GM19035 (cell line): ENCODE results near the gene STIM1.

ENCODE experiments used
- ATAC-seq: cut with Tn5 transposase; IDR thresholded peaks from one replicate; pipeline ENCODE4 v1.9.1; 2021; ENCODE audit not compliant: unreplicated experiment

STIM1 gene

DNA sequence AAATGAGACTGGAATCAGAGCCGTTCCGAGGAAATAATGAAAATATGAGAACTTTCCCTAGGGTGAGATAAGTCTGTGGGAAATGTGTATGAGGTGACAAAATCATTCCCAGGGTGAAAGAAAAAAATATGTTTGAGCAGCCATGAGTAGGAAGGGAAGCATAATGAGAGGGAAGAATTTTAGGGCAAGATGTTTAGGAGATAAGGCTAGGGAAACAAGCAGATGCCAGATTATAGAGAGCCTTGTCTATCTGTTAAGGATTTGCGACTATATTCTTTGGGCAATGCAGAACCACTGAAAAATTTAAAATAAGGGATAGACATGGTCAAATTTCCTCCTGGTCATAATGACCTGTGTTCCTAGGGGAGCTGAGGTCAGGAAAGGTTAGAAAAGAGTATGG lies 54.4 kb downstream of the STIM1 start:
- ATAC-seq, result no peak

DNA sequence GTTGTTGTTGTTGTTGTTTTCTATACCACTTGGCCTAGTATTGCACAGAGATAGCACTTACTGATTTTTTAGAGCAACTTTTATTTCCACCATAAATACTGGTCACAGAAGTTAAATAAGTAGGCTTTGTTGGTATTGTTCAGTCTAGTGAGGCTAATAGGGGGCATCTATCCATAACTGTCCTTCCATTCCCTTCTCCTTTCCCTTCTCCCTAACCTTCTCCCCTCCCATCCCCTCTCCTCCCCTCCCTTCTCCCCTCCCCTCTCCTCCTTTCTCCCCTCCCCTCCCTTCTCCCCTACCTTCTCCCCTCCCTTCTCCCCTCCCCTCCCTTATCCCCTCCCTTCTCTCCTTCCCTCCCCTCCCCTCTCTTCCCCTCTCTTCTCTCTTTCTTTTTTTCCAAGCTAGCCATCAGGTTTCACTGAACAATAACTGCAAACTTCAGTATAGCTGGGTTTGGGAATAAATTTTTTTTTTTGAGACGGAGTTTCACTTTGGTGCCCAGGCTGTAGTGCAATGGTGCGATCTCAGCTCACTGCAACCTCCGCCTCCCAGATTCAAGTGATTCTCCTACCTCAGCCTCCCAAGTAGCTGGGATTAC lies 56.5 kb downstream of the STIM1 start:
- ATAC-seq, result no peak

DNA sequence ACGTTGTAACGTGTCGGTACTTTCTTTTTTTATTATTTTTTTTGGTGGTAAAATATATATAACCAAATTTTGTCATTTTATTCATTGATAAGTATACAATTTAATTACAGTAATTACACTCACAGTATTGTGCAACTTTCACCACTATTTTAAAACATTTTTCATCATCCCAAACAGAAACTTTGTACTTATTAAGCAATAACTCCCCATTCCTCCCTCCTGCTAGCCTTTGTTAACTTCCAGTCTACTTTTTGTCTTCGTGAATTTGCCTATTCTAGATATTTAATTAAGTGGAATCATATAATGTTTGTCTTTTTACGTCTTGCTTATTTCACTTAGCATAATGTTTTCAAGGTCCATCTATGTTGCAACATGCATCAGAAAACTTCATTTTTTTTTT lies 58.5 kb downstream of the STIM1 start:
- no peak for ATAC-seq

DNA sequence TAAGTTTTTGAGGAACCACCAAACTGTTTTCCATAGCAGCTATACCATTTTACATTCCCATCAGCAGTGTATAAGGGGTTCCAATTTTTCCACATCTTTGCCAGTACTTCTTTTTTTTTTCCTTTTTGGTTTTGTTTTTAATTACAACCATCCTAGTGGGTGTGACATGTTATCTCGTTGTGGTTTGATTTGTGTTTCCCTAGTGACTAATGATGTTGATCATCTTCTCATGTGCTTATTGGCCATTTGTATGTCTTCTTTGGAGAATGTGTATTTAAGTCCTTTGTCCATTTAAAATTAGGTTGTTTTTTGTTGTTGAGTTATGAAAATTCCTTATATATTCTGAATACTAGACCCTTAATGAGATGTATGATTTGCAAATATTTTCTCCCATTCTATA lies 59.3 kb downstream of the STIM1 start:
- ATAC-seq, result no peak

DNA sequence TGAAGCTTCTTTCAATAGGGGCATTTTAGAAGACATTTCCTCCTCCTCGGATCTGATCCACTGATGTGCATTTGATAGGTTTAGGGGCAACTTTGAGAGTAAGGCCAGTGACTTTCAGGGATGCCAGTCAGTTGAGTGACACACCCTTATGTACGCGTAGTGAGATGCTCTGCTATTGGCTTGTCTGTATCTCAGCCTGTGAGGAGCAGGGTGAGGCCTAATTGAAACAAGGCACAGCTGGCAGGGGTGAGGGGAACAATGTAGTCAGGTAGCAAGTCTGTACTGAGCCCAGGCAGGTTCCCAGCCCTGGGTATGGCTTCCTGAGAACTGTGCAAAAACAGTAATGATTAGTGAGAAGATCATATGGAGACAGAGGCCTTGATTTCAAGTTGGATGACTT lies 61.5 kb downstream of the STIM1 start:
- ATAC-seq, result no peak

DNA sequence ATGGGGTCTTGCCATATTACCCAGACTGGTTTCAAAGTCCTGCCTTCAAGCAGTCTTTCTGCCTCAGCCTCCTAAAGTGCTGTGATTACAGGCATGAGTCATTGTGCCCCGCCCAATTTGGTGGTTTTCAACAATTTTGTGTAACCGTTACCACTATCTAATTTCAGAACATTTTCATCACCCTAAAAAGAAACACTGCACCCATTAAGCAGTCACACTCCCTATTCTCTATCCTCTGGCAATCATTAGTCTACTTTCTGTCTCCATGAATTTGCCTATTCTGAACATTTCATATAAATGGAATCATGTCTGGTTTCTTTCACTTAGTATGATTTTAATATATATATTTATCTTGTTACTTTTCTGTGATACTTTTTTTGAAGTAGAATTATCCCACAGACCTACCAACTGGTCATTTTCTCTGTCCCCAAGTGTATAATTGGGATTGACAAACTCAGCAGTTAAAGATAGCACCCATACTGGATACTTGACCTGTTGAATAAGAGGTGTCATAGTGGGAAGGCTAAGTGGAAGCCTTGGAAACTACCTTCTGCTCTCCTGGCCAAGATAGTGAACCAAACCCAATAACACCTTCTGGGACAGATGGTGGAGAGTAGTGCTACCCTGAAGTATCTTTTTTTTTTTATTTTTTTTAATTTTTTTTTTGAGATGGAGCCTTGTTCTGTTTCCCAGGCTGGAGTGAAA lies 64.8 kb downstream of the STIM1 start:
- peak; percentile 63 for ATAC-seq

DNA sequence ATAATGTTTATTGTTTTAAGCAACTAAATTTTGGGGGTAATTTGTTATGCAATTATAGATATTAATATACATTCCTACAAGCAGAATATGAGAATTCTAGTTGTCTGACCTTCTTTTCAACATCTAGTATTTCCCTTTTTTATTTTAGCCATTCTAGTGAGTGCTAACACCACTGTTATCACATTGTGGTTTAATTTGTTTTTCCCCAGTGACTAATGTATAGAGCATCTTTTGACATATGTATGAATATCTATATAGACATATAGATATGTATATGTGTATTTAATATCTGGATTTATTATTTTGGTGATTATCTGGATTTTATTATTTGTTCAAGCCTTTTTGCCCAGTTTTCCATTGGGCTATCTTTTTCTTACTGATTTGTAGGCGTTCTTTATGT lies 66.6 kb downstream of the STIM1 start:
- ATAC-seq, result no peak

DNA sequence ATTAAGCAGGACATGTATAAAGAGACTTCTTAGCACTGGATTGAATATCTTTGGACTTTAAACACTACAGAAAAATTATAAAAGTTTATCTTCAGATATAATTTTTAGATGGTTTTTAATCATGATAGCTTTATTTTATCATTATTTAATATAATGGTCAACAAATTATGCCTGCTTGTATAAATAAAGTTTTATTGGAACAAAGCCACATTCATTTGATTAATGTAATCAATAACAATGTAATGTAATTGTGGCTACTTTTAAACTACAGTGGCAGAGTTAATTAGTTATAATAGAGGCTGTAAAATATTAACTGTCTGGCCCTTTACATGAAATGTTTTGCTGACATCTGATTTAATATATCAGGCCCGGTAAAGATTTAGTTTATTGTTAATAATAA lies 70.0 kb downstream of the STIM1 start:
- no peak for ATAC-seq

DNA sequence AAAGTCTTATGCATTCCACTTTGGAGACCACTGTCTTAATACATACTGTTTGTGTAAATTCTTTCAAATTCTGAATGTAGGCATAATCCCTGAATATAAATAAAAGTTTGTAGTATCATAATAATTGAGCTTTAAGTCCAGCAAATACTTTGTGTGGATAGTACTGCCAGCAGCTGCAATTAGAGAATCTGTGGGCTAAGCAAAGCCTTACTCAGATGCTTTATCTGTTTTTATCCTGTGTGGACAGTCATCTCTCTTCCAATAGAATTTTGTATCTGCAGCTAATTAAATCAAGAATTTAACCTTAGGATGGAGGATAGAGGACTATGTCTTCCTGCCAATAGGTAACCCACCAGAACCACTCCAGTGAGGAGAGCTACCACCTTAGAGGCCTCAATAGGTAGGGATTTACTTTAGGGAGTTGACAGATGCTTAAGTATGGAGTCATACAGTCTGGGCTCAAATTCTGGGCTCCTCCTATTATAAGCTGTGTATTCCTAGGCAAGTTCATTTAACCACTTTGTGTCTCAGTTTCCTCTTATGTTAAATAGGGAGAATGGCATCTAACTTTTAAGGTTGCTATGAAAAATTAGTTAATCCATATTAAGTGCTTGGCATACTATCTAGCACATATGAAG lies 71.1 kb downstream of the STIM1 start:
- ATAC-seq, result no peak

DNA sequence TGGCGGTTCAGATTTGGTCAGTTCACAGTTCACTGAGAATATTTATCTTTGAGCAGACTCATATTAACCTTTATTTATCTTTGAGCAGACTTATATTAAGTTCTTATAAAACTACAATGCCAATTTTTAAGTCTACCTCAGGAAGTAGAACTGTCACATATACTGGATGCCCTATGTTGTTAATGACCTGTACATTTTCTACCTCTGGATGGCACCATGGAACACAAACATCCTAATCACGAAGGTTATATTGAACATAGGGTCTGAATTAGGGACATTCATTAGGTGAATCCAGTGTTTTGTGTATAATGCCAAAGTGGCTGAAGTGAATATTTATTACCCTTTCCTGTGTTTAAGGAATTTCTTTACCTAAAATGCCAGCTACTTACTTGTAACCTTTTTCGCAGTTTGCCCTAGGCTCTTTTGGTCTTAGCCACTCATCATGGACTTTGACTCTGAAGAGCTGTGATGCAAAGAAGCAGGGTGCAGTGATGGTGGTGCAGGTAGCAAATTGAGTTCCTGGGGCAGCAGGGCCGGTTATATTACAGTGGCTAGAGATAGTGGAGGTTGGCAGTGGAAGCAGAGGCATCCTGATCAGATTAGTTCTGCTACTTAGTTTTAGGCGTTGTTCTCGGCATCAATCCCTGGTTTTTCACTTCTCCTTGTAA lies 71.8 kb downstream of the STIM1 start:
- ATAC-seq, result no peak

DNA sequence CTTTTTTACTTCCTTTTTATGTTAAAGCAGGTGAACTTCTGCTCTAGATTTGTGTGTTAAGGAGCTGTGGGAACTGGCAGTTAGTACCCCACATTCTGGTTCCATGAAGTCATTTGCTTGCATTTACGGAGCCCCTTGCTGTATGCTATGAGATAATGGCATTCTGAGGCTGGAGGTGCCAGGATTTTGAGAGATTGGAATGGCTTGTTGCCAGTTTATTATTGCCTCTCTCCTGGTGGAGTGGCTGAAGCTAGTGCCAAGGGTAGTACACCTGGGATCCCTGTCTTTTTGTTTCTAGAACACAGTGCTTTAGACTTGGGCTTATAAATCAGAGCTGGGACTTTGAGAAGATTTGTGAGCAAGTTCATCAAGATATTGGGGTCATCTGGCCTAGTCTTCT lies 73.8 kb downstream of the STIM1 start:
- ATAC-seq, result no peak

DNA sequence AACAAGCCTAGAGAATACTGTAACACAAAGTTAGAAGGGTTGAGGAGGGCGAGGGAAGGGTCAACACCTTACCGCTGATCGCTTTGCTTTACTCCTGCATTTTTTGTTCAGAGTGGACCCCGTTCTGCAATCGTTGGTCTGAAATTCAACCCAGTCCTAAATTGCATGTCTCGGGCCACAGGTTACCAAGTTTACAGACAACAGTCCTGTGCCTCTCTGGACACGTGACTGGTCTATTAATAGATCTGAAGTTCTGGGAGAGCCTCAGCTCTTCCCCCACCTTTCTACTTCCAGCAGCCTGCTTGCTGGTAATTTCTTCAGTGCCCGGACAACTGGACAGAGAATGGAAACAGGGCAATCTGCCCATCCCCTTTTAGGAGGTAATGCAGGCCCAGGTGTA lies 74.2 kb downstream of the STIM1 start:
- ATAC-seq, result no peak

DNA sequence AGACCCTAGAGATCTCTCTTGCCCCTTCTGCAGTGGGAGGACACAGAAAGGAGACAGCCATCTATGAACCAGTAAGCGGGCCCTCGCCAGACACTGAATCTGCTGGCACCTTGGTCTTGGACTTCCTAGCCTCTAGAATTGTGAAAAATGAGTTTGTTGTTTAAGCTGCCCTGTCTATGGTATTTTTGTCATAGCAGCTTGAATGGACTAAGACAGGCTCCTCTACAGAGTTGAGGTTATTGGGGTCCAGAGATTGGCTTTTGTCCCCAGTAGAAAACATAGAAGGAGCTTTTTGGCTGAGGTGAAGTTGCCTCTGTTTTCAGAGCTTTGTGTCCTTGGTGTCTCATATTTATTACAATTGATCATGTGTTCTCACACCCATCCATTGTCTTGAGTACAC lies 77.2 kb downstream of the STIM1 start:
- ATAC-seq, result no peak

DNA sequence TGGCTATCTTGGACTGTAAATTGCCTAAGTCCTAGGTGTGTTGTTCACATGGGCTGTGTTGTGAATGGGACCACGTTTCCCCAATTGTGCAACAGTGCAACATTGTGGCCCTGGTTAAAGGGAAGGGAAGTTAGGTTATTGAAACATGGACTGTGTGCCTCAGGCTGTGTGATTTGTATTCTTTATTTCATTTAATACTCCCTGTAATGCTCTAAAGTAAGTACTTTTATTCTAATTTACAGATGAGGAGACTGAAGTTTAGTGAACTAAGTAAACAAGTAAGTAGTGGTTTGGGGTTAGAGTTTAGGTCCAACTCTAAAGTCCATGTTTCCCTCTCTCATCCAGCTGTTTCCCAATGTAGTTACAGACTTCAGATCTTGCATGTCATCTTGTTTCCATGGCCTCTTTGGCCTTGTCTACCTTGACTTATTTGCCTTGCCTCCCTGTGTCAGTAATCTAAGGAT lies 77.7 kb downstream of the STIM1 start:
- no peak for ATAC-seq

DNA sequence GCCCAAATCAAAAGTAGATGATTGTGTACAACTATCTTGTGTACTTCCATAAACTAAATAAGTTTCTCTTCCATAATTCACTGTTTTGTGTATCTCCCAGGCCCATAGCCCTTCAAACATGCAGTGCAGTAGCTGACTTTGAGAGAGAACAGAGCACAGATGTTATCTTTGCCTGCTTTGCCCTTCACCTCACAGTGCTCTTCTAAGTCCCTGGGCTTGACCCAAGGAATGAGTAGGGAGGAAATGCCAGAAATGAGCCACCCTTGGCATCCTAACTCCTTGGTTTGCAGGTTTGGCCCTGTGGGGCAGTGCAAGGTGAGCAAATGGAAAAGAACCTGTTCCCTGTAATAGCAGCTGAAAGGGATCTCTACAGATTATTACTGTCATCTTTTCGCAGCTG lies 79.2 kb downstream of the STIM1 start:
- ATAC-seq, result no peak

DNA sequence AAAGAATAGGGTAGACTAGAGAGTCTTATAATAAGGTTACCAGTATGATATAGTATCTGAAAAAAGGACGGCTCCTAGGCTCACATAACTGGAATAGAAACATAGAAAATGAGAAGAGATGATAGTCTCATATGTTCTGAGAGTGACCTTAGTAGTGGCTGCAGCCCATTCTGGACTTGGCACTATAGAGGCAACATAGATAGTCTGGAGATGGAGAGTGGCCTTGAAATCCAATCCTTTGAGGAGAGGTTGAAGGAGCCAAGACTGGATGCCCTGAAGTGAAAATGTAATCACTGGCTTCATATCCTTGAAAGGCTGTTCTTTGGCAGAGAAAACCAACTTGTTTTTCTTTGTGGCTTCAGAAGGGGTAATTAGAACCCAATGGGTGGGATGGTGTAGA lies 81.1 kb downstream of the STIM1 start:
- no peak for ATAC-seq

DNA sequence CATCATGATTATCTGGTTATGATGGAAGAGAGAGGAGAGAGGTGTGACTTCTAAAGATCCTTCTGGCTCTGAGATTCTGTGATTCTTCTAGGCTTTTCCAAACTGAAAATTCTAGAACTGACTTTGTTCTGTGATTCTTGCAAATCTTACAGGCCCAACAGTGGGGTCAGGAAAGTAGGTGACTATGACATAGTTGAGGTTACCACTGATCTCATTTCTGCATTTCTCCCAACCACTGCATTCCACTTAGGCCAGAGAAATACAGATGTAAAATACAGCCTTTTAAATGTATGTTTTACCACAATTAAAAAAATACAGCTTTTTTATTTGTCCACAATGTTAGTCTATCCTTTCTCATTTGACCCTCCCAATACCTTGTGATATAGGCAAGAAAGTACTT lies 83.7 kb downstream of the STIM1 start:
- ATAC-seq, result no peak

DNA sequence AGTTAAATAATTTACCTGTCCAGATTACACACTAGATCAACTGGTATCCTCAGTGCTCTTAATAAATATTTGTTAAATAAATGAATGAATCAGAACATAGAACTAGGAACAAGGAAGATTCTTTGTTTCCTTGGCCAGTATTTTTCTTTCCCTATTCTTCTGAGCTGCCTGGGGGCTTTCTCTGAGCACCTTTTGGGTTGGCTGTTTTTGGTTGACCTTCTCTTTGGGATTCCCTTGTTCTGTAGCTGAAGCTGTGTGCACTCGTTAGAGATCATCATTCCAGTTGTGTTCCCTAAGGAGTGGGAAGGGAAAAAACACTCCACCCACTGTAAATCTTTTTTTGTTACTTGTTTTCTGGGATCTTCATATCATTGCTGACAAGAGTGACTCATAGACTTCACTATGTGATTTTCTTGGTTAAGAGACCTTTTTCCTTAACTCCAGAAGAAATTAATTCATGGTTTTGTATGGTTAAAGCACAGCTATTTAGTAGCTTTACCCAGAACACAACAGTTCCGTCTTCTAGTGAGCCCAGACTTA lies 84.3 kb downstream of the STIM1 start:
- ATAC-seq, result no peak

DNA sequence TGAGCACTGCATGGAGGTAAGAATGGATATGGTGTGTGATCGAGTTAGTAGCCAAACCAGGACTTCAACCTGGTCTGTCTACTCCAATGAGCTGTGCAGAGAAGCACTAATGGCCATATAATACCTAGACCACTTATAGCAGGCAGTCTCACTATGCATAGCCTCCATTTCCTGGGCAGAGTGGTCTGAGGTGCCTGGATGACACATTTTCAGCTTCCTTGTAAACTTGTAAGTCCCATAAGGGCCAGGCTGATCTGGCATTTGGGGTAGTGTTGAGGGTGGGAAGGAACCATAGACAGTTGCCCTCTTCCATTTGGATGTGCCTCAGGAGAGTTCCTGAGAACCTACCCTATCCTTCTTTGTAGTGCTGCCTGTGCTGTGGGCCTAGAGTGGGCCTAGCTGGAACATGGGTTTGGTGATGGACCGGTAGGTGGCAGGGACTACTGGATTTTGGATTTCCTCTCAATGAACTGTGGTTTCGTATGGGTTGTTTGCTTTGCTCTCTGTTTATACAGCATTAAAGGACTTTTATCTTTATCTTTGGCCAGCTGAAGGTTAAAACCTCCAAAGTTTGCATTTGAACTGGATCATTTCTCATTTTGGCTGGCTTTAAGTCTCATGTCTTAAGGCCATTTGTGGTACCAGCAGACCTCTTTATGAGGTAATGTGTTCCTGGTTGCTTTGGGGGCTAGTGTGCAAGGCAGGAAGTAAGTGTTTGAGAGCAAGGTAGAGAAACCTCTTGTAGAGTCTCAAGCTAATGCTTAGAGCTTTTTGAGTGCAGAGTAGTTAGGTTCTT lies 86.9 kb downstream of the STIM1 start:
- ATAC-seq, result peak; percentile 38

DNA sequence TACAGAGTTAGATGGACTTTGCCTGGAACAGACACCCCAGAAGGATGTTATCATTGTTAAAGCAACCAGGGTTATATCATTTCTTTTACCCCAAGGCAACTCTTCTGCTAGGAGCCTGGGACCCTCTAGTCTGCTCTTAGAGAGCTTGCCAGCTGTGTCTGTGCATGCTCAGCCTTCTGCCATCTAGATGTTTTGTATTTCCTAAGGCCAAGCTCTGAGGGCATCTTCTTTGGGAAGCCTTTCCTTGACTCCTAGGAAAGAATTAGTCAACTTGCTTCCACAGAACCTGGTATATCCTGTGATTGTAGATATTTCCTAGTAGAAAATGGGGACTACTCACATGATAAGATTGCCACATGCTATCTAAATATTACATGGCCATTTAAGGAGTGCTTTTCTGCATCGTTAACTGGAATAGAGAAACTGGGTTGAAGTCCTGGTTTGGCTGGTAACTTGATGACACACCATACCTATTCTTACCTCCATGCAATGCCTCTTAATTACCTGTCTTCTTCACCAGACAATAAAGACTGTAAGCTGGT lies 87.6 kb downstream of the STIM1 start:
- no peak for ATAC-seq

DNA sequence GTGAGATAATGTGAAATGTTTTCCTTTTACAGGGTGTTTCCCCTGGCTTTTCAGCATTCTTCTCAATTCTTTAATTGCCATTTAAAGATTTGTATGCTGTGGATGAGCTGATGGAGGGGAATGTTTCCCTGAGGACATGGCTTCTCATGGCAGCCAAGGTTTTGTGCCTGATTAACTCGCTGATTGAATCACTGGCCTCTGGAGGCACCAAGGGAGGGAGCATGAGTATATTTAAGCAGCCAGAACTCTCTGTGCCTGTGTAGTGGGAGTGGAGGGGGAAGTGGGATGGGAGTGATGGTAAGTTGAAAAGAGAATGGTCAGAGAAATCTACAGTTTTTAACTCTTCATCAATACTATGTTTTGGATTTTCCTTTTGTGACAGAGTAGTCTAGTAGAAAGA lies 88.7 kb downstream of the STIM1 start:
- ATAC-seq, result no peak
